Karpas-422 (cell line): ENCODE results near the gene STX7. TPM values are rescaled to one million over a fixed set of nuclear protein-coding genes. Genes with fewer than 3 reads are reported as not detected.

Experiments used
- DNase-seq: peaks from one replicate; pipeline ENCODE4 v3.0.0-alpha.2; 2015
- H2AFZ ChIP-seq: fragments of 200-600 bp; sonication (generic); 2 replicates; pipeline ENCODE4 v1.6.1; 2014; ENCODE audit warnings: antibody characterized with exemption, low read length, mixed read lengths
- H3K27ac ChIP-seq: fragments of 200-600 bp; sonication (generic); 2 replicates; pipeline ENCODE4 v1.5.1; 2014; ENCODE audit warnings: mild to moderate bottlenecking, low read length, moderate library complexity
- H3K27me3 ChIP-seq: fragments of 200-600 bp; sonication (generic); 2 replicates; pipeline ENCODE4 v1.6.1; 2014; ENCODE audit warnings: low read length, mixed read lengths
- H3K36me3 ChIP-seq: fragments of 200-600 bp; sonication (generic); 2 replicates; pipeline ENCODE4 v1.6.1; 2014; ENCODE audit warnings: low read length, mixed read lengths; ENCODE audit not compliant: insufficient read depth
- H3K4me1 ChIP-seq: fragments of 200-600 bp; sonication (generic); 2 replicates; pipeline ENCODE4 v1.6.1; 2014; ENCODE audit warnings: mild to moderate bottlenecking, low read length, mixed read lengths
- H3K4me2 ChIP-seq: fragments of 200-600 bp; sonication (generic); 2 replicates; pipeline ENCODE4 v1.6.1; 2014; ENCODE audit warnings: low read length, low read depth, mild to moderate bottlenecking; ENCODE audit not compliant: poor library complexity, severe bottlenecking
- H3K4me3 ChIP-seq: fragments of 200-600 bp; sonication (generic); 2 replicates; pipeline ENCODE4 v1.5.1; 2014; ENCODE audit warnings: mild to moderate bottlenecking, antibody characterized with exemption, low read length, mixed read lengths
- H3K79me2 ChIP-seq: fragments of 200-600 bp; sonication (generic); 2 replicates; pipeline ENCODE4 v1.6.1; 2014; ENCODE audit warnings: mild to moderate bottlenecking, low read length, mixed read lengths
- H3K9ac ChIP-seq: fragments of 200-600 bp; sonication (generic); 2 replicates; pipeline ENCODE4 v1.6.0; 2014; ENCODE audit warnings: low read length
- H3K9me2 ChIP-seq: fragments of 200-600 bp; sonication (generic), shearing (Covaris generic); replicated peaks from 2 replicates; pipeline ENCODE4 v1.6.0; 2014; ENCODE audit warnings: mild to moderate bottlenecking, low read length, moderate library complexity; ENCODE audit not compliant: insufficient read depth
- H3K9me3 ChIP-seq: fragments of 300-700, 200-600 bp; sonication (generic); 2 replicates; pipeline ENCODE4 v1.6.1; 2014; ENCODE audit warnings: low read length, mixed read lengths
- H4K20me1 ChIP-seq: fragments of 200-600 bp; sonication (generic); 2 replicates; pipeline ENCODE4 v1.6.1; 2014; ENCODE audit warnings: mild to moderate bottlenecking, antibody characterized with exemption, low read length, low read depth; ENCODE audit not compliant: insufficient read depth
- total RNA-seq: library from RNA; depleted of rRNA; stranded (reverse); fragments of >200 nt; shearing (Covaris generic); gene quantifications from 2 replicates; pipeline ENCODE4 v1.2.3, GENCODE V29; 2014; ENCODE audit warnings: low replicate concordance

The STX7 gene
- total RNA-seq, 1 experiment from 2014 or later: 39.7 TPM

DNA sequence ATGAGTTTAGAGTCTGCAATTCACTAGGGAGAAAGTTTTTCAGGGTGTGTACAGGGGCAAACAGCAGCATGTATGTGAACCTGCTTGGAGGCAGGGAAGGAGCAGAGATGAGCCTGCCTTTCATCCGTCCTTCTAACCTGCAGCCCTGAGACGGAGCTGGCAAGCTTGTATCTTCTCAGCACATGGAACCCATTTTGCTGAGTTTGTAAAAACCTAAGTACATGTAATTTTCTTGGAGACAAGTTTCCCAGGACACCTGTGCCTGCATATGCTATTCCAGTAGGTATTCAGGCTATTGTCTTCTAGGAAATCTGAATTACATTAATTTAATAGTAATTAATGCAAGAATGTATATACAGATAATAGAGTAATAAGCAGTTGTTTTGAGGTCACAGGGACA, 82.8 kb downstream of the STX7 start:
- H3K27ac ChIP-seq: no peak overlapping the region
- H3K4me1 ChIP-seq: no peaks in the 10 kb centered on the region
- no peak overlapping the region for H2AFZ ChIP-seq
- no peaks in the 10 kb centered on the region for H4K20me1 ChIP-seq
- no peak for DNase-seq
- no peaks in the 10 kb centered on the region for H3K9me3 ChIP-seq
- H3K9me2 ChIP-seq: no peaks in the 10 kb centered on the region
- H3K9ac ChIP-seq: no peak overlapping the region
- no peaks in the 10 kb centered on the region for H3K79me2 ChIP-seq
- H3K4me2 ChIP-seq: no peak overlapping the region
- H3K4me3 ChIP-seq: no peak overlapping the region
- no peaks in the 10 kb centered on the region for H3K27me3 ChIP-seq
- H3K36me3 ChIP-seq: no peaks in the 10 kb centered on the region

DNA sequence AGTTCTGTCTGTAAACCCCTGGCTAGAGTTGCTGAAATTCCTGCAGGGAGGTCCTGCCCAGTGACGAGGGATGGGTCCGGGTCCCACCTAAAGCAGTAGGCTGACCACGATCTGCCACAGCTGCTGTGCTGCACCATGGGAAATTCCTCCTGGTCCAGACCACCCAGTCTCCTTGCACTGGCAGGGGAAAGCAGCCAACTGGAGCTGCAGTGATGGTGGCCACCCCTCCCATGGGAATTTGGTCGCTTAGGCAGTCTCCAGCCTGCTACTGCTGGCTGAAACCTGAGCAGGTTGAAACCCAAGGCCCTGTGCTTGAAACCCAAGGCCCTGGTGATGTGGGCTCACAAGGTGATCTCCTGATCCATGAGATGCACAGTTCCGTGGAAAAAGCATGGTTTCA, 87.7 kb downstream of the STX7 start:
- no peaks in the 10 kb centered on the region for H3K36me3 ChIP-seq
- DNase-seq: no peak
- H3K9me2 ChIP-seq: no peaks in the 10 kb centered on the region
- no peak overlapping the region for H3K9ac ChIP-seq
- H4K20me1 ChIP-seq: no peaks in the 10 kb centered on the region
- no peak overlapping the region for H3K27ac ChIP-seq
- H3K79me2 ChIP-seq: no peaks in the 10 kb centered on the region
- H3K4me3 ChIP-seq: no peak overlapping the region
- H3K4me2 ChIP-seq: no peak overlapping the region
- no peaks in the 10 kb centered on the region for H3K27me3 ChIP-seq
- no peaks in the 10 kb centered on the region for H3K9me3 ChIP-seq
- H3K4me1 ChIP-seq: no peaks in the 10 kb centered on the region
- no peak overlapping the region for H2AFZ ChIP-seq

DNA sequence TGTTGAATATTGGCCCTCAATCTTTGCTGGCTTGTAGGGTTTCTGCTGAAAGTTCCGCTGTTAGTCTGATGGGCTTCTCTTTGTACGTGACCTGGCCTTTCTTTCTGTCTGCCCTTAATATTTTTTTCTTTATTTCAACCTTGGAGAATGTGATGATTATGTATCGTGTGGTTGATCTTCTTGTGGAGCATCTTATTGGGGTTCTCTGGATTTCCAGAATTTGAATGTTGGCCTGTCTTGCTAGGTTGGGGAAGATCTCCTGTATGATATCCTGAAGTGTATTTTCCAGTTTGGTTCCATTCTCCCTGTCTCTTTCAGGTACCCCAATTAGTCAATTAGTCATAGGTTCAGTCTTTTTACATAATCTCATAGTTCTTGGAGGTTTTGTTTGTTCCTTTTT, 89.1 kb downstream of the STX7 start:
- H3K27ac ChIP-seq: no peak overlapping the region
- H3K4me3 ChIP-seq: no peak overlapping the region

DNA sequence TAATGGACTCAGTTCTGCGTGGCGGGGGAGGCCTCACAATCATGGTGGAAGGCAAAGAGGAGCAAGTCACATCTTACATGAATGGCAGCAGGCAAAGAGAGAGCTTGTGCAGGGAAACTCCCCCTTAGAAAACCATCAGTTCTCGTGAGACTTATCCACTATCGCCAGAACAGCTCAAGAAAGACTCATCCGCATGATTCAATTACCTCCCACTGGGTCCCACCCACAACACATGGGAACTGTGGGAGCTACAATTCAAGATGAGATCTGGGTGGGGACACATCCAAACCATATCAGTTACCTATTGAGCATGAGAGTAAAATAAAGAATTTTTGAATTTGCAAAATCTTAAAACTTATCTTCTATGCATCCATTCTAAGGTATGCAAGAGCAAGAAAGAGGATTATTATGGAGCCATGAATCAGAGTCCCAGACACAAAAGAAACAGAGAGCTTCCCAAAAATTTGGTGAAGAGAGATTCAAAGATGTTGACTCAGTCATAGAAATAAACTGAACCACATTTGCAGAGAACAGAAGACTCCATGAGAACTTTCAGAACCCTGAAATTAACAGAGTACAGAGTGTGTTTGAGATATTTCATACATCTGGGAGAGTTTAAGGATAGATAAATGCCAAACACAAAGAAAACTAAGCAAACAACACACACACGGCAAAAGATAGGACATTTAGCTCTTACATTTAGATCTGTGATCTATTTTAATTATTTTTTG, 94.5 kb downstream of the STX7 start:
- Histone ChIP-seq H3K36me3 (no peaks in the 10 kb centered on the region), H3K9me2 (no peaks in the 10 kb centered on the region), H3K27ac (no peak overlapping the region), H3K9me3 (no peaks in the 10 kb centered on the region), H3K4me2 (no peak overlapping the region), H3K79me2 (no peaks in the 10 kb centered on the region), H3K27me3 (no peaks in the 10 kb centered on the region), H2AFZ (no peak overlapping the region), H3K4me3 (no peak overlapping the region), H3K9ac (no peak overlapping the region), H3K4me1 (no peaks in the 10 kb centered on the region), H4K20me1 (no peaks in the 10 kb centered on the region)
- DNase-seq: no peak

More for the DNA sequence above, 89.1 kb downstream of the STX7 start:
- H2AFZ ChIP-seq: no peak overlapping the region
- H3K4me2 ChIP-seq: no peak overlapping the region
- no peaks in the 10 kb centered on the region for H3K9me3 ChIP-seq
- H3K9me2 ChIP-seq: no peaks in the 10 kb centered on the region
- no peak overlapping the region for H3K9ac ChIP-seq
- H3K79me2 ChIP-seq: no peaks in the 10 kb centered on the region
- no peaks in the 10 kb centered on the region for H3K4me1 ChIP-seq
- no peaks in the 10 kb centered on the region for H4K20me1 ChIP-seq
- H3K27me3 ChIP-seq: no peaks in the 10 kb centered on the region
- DNase-seq: no peak
- H3K36me3 ChIP-seq: no peaks in the 10 kb centered on the region

DNA sequence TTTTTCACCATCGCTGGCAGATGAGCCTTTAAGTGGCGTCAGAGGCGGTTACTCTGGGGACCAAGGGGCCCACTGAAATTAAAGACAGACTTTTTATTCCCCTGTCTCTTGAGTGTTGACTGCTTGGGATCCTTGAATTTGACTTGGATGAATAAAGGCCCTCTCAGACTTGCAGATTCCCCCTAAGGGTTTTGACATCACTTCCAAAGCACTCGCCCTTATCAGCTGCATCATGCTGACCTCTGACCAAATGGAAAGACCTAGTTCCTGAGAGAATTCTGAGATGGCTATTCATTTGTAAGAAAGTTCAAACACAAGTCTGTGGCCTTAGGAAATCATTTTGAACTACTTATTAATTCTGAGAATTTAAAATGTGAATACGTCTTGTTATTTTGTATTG, 98.2 kb downstream of the STX7 start:
- Histone ChIP-seq H3K9me2 (no peaks in the 10 kb centered on the region), H3K4me2 (no peak overlapping the region), H3K9me3 (no peaks in the 10 kb centered on the region), H3K27ac (no peak overlapping the region), H3K36me3 (no peaks in the 10 kb centered on the region), H3K9ac (no peak overlapping the region), H4K20me1 (no peaks in the 10 kb centered on the region), H3K4me3 (no peak overlapping the region), H3K4me1 (no peaks in the 10 kb centered on the region), H3K27me3 (no peaks in the 10 kb centered on the region), H2AFZ (no peak overlapping the region), H3K79me2 (no peaks in the 10 kb centered on the region)
- no peak for DNase-seq

DNA sequence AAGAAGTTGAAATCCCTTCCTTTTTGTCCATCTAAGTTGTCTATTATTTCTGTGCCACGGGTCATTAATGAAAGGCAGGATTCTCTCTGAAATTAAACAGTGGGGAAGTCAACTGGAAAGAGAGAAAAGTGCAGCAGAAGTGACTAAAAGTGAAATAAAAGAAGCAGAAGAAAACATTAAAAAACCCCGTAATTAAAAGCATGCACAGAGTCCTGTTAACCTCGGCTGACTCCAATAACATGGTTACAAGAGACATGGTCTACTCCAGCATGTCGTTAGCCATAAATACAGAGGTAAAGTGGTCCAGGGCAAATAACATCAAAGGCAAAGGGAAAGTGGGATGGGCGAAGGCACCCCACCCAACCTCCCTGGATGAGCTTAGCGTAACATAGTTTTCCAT, 98.6 kb downstream of the STX7 start:
- H3K27me3 ChIP-seq: no peaks in the 10 kb centered on the region

DNA sequence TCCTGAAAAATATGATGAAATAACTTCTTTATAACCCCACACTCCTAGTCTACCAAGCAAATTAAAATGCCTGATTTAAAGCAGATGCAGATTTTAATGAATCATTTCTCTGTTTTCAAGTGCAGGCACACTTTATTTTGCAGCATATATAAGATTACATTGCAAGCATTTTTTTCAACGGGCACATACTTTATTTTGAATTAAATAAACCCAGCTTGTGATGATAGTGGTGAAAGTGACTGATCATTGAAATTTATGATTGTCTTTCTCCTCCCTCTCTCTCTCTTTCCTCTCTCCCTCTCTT, 99.5 kb downstream of the STX7 start:
- H3K9me2 ChIP-seq: no peaks in the 10 kb centered on the region
- H3K9me3 ChIP-seq: no peaks in the 10 kb centered on the region
- no peak overlapping the region for H2AFZ ChIP-seq
- no peaks in the 10 kb centered on the region for H3K36me3 ChIP-seq
- H3K79me2 ChIP-seq: no peaks in the 10 kb centered on the region
- no peak for DNase-seq
- no peaks in the 10 kb centered on the region for H3K27me3 ChIP-seq
- H3K4me1 ChIP-seq: no peaks in the 10 kb centered on the region
- H3K4me3 ChIP-seq: no peak overlapping the region
- H3K27ac ChIP-seq: no peak overlapping the region
- no peak overlapping the region for H3K9ac ChIP-seq
- no peak overlapping the region for H3K4me2 ChIP-seq
- H4K20me1 ChIP-seq: no peaks in the 10 kb centered on the region

More for the DNA sequence above, 98.6 kb downstream of the STX7 start:
- no peak overlapping the region for H2AFZ ChIP-seq
- H3K4me3 ChIP-seq: no peak overlapping the region
- no peaks in the 10 kb centered on the region for H3K4me1 ChIP-seq
- H3K4me2 ChIP-seq: no peak overlapping the region
- no peaks in the 10 kb centered on the region for H3K79me2 ChIP-seq
- no peak overlapping the region for H3K27ac ChIP-seq
- no peaks in the 10 kb centered on the region for H3K36me3 ChIP-seq
- H4K20me1 ChIP-seq: no peaks in the 10 kb centered on the region
- no peaks in the 10 kb centered on the region for H3K9me2 ChIP-seq
- no peak overlapping the region for H3K9ac ChIP-seq
- DNase-seq: no peak
- H3K9me3 ChIP-seq: no peaks in the 10 kb centered on the region

DNA sequence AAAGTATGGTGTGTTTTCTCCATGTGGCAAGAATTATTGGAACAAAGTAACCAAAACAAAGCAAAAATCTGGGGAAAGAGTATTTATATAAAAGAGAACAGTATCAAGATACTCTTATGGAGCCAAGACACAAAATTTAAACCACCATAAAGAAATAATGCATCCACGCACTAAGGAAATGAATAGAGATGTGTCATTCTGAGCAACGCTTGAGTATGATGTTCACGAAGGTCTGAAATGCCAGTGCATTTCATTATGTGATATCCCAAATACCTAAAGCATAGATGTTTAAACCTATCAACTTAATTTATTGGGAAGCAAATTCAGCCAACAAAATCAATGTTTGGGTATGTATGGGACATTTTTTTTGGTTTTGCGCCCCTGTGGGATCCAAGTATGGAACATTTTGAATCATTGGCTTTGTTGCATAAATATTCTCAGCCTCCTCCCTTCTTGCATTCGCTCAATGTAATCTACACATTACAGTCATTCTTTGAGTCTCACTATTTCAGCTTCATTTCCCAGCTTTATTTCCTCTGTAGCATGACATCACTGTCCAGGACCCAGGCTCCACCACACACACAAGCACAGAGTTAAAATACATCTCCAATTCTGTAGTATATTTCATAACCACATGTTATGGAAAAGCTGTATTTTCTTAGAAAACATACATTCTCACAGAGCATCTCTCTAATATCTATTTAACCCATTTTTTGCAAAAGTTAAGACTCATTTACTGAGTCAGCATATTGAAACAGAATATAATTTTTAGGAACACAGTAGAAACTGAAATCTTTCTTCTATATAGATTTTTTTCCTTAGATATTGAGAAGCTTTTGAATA, 100.0 kb downstream of the STX7 start:
- no peaks in the 10 kb centered on the region for H3K79me2 ChIP-seq

More for the DNA sequence above, 100.0 kb downstream of the STX7 start:
- H3K27me3 ChIP-seq: no peaks in the 10 kb centered on the region
- H3K27ac ChIP-seq: no peak overlapping the region
- no peaks in the 10 kb centered on the region for H3K4me1 ChIP-seq
- no peak overlapping the region for H3K4me2 ChIP-seq
- no peak overlapping the region for H3K9ac ChIP-seq
- no peaks in the 10 kb centered on the region for H3K36me3 ChIP-seq
- no peak overlapping the region for H3K4me3 ChIP-seq
- H4K20me1 ChIP-seq: no peaks in the 10 kb centered on the region
- DNase-seq: no peak
- no peaks in the 10 kb centered on the region for H3K9me2 ChIP-seq
- no peaks in the 10 kb centered on the region for H3K9me3 ChIP-seq
- no peak overlapping the region for H2AFZ ChIP-seq
